ENCODE data around the gene CLDN24.

The CLDN24 gene

GRCh38 chr4:183353557-183353956, 31.3 kb upstream of the CLDN24 start:
- TF ChIP-seq POLR2A (IDR thresholded peaks at IDR 0.05; ENCODE audit: low read depth, low read length), result no peak

DNA sequence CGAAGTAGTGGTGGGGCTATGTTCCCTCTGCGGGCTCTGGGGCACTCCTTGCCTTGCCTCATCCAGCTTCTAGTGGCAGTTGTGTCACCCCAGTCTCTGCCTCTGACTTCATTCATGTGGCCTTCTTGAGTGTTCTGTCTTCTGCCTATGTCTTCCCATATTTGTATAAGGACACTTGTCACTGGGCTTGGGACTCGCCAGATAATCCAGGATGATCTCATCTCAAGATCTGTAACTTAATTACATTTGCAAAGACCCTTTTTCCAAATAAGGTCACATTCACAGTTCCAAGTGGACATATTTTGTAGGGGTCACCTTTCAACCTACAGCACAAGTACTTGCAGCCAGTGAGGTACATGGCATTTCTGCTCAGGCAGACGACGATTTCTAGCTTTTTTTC, 30.3 kb upstream of the CLDN24 start:
- no peak for FAIRE-seq
- DNase-seq (ENCODE audit: insufficient read length, low spot score), result no peak
- TF ChIP-seq POLR2A (IDR thresholded peaks at IDR 0.05; ENCODE audit: low read depth, low read length), result no peak

More at GRCh38 chr4:183353557-183353956, 31.3 kb upstream of the CLDN24 start:
- no peak for FAIRE-seq
- no peak for DNase-seq (ENCODE audit: insufficient read length, low spot score)

- TF ChIP-seq POLR2A (IDR thresholded peaks at IDR 0.05; ENCODE audit: low read depth, low read length), result no peak
- DNase-seq (ENCODE audit: insufficient read length, low spot score), result no peak
These were observed 28.3 kb upstream of the CLDN24 start for GRCh38 chr4:183350317-183351071.

DNA sequence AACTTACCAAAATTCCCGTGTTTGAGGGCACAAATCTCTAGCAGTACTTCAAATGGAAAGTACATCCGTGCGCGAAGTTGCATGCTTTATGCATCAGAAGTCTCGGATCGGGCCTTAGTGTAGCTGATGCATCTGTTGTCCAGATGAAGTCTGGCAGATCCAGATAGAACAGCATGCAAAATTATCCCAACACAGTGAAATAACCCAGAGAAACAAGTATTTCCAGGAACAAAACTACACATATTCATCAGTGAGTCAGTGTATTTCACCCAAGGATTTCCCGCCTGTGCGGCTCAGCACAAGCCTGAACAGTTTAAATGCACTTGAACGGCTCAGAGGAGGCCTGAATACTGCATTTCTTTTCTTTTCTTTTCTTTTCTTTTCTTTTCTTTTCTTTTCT, 27.4 kb upstream of the CLDN24 start:
- no peak for TF ChIP-seq POLR2A (IDR thresholded peaks at IDR 0.05; ENCODE audit: low read depth, low read length)
- no peak for FAIRE-seq
- no peak for DNase-seq (ENCODE audit: insufficient read length, low spot score)

More at GRCh38 chr4:183350317-183351071, 28.3 kb upstream of the CLDN24 start:
- FAIRE-seq, result no peak

GRCh38 chr4:183348706-183349659, 26.8 kb upstream of the CLDN24 start:
- no peak for TF ChIP-seq POLR2A (IDR thresholded peaks at IDR 0.05; ENCODE audit: low read depth, low read length)
- peak; percentile 43 for DNase-seq (ENCODE audit: insufficient read length, low spot score)

DNA sequence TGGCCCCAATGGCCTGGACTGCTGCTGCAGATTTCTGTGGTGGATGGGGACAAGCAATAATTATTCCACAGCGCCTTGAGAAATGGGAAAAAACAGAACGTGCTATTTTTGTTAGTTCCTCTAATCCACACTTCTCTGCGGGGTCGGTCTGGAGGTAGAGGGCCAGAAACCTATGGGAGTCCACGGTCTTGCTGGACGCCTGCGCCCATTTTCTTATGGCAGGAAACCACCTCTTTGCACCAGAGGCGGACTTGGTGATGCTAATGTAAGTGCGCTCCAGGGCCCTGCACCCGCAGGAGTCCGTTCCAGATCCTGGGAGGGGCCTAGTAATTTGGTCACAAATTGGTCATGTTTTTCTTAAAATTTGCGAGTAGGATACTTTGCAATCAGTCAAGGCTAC, 25.9 kb upstream of the CLDN24 start:
- FAIRE-seq (no peak), DNase-seq (ENCODE audit: insufficient read length, low spot score) (no peak)
- no peak for TF ChIP-seq POLR2A (IDR thresholded peaks at IDR 0.05; ENCODE audit: low read depth, low read length)

More at GRCh38 chr4:183348706-183349659, 26.8 kb upstream of the CLDN24 start:
- no peak for FAIRE-seq

DNA sequence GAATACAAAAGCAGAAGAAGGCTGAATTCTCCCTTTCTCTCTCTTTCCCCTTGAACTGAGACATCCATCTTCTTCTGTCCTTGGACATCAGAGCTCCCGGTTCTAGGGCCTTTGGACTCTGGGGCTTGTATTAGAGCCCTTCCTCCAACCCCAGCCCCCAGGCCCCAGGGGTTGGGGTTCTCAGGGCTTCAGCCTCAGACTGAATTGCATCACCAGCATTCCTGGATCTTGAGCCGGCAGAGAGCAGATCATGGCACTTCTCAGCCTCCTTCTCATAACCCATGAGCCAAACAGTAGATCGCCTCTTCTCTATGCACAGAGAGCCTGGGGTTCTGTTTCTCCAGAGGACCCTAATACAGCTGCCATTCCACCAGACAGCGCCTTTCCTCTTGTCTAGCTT, 25.3 kb upstream of the CLDN24 start:
- DNase-seq (ENCODE audit: insufficient read length, low spot score) (no peak), FAIRE-seq (no peak)
- no peak for TF ChIP-seq POLR2A (IDR thresholded peaks at IDR 0.05; ENCODE audit: low read depth, low read length)

DNA sequence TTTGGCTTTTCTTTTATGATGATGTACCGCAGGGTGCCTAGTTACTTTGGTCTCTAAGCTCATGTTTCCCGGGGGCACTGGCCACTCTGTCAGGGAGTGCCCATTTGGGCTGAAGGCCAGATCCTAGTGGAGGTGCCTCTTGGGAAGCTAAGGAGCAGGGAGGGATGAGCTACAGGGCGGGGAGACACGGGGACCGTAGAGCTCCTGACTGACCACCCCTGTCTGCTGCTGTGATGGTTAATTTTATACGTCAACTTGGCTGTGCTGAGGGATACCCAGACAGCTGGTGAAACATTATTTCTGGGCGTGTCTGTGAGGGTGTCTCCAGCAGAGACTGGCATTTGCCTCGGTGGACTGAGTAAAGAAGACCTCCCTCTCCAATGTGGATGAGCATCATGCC, 24.9 kb upstream of the CLDN24 start:
- DNase-seq (ENCODE audit: insufficient read length, low spot score), result no peak
- FAIRE-seq, result no peak
- TF ChIP-seq POLR2A (IDR thresholded peaks at IDR 0.05; ENCODE audit: low read depth, low read length), result no peak

GRCh38 chr4:183345261-183345660, 23.0 kb upstream of the CLDN24 start:
- TF ChIP-seq POLR2A (IDR thresholded peaks at IDR 0.05; ENCODE audit: low read depth, low read length), result no peak
- no peak for DNase-seq (ENCODE audit: insufficient read length, low spot score)
- FAIRE-seq, result no peak

- DNase-seq (ENCODE audit: insufficient read length, low spot score), result no peak
- TF ChIP-seq POLR2A (IDR thresholded peaks at IDR 0.05; ENCODE audit: low read depth, low read length), result no peak
- FAIRE-seq, result no peak
These were observed 22.5 kb upstream of the CLDN24 start for GRCh38 chr4:183344523-183345255.

GRCh38 chr4:183343730-183344129, 21.5 kb upstream of the CLDN24 start:
- no peak for TF ChIP-seq POLR2A (IDR thresholded peaks at IDR 0.05; ENCODE audit: low read depth, low read length)
- FAIRE-seq (no peak), DNase-seq (ENCODE audit: insufficient read length, low spot score) (no peak)

DNA sequence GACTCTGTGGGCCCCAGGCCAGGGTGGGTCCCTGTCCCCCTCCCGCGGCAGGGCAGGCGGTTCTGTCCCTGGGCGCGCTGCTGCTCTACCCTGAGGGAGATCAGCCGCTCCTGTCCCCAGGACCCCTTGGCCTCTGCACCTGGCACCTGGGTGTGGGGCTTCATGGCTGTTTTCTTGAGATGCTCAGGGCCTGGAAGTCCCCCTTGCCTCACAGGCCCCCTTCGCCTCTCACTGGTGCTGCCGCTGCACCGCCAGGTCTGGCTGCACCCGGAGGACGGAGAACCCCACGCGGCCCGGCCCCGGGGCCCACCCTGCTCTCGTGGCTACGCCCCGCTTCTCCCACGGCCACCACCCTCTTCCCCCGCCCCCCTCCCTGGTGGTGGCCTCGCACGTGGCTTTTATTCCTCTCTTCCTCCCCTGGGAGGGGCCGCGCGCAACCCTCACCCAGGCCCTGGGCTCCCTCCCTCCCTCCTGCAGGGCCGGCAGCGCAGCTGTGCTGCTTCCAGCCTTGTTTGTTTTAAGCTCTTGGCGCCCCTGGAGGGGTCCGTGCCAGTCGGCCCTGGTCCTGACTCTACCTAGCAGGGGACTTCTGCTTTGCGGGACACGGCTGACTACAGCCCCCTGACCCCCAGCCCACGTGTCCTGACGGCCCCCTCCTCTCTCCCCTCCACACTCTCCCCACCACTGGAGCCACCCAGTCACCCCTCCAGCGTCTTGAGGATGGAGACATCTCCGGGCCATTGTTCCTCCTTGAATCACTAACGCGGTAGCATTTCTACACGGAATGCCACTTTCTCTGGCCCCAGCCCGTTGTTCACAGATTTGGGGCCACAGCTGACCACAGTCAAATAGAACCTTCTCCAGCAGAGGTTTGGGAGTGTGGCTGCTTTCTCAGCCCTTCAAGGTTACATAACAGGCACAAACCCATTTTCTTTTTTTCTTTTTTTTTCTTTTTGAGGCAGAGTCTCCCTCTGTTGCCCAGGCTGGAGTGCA, 20.6 kb upstream of the CLDN24 start:
- no peak for DNase-seq (ENCODE audit: insufficient read length, low spot score)

DNA sequence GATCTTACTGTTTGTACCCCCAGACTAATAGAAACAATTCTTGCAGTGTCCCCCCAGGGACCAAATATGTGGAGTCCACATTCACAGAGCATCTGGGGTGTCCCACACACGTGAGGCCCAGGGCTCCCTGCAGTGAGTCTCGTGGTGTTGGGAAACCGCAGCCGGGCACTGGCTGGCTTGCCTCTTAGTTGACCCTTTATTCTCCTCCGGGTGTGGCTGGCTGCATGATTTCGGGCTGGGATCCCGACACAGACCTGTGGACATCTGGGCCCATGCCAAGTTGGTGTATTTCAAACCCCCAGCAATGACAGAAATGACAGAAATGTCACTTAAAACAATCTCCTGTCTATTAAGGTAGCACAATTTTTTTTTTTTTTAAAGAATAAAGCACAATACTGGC, 15.6 kb upstream of the CLDN24 start:
- no peak for TF ChIP-seq POLR2A (IDR thresholded peaks at IDR 0.05; ENCODE audit: low read depth, low read length)
- FAIRE-seq (no peak), DNase-seq (ENCODE audit: insufficient read length, low spot score) (no peak)

More for the DNA sequence above, 20.6 kb upstream of the CLDN24 start:
- no peak for TF ChIP-seq POLR2A (IDR thresholded peaks at IDR 0.05; ENCODE audit: low read depth, low read length)
- FAIRE-seq, result no peak

Data from H54 (cell line).